ENCODE results near the gene CTSA.

DNA sequence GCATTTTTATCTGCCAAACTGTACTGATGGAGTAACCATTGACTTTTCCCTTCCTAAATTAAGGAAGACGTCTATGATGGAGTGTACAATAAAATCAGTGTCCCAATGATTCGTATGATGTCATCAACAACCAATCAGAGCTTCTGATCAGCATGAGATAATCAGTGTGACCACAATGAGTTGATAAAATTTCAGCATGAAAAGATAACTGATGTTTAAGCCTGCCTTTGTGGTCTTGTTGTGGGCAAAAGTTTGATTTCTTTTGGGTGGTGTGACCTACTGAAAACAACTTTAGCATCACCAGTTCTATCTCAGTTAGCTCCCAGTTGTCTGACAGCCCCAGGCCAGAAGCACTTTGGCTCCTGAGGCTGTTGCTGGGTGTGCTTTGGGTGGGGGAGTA, 46.6 kb downstream of the CTSA start:
- TF ChIP-seq CTCF (conservative IDR thresholded peaks at IDR 0.05) = no peak
- TF ChIP-seq ZFX (IDR thresholded peaks at IDR 0.05) = no peak

Measured in C4-2B (cell line).